ENCODE results near the gene FOXO3.

DNA sequence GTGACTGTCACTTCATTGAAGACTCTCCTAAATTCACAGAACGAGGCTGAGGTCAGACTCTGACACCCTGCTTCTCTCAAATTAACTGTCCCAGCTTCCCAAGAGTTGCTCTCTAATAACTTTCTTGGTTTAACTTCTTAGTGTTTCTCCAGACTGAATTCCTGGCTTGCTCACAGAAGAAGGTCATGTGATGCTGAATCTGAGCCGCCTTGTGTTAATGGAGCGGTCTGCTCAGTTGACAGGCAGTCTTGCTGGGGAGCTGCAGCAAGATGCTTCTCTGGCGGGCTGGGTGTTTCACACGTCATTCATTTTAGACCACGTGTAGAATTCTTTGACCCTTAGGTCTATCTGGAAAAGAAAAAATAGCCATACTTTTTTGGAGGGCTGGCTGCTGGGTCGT is 107.3 kb downstream of the FOXO3 start:
- TF ChIP-seq POLR2A (IDR thresholded peaks at IDR 0.05; ENCODE audit: low read length) (no peak), GATA1 (IDR thresholded peaks at IDR 0.05; ENCODE audit: low read depth, low read length) (no peak)

Data from erythroblast (primary cell).